Pancreas (tissue), 10 donors: ENCODE results near the gene PML. TPM values are rescaled to one million over a fixed set of nuclear protein-coding genes. Genes with fewer than 3 reads are reported as not detected.
"Not testable (repeated sequence)": the region's sequence is repeated elsewhere in the genome, so short reads cannot be mapped to it uniquely, and the experiment has no call there.

Experiments
- ATAC-seq, 4 donors: fragments of 200-7000 bp; cut with Tn5 transposase; one replicate each; pipeline versions ENCODE4 v1.8.0 to v1.9.1; 2020; ENCODE audit warnings: mild to moderate bottlenecking in 4 of 4, moderate library complexity in 4 of 4
- DNase-seq, 6 donors: peaks; one replicate each; pipeline ENCODE4 v3.0.0-alpha.2; 2020
- FAIRE-seq: peaks from 2 replicates; lab custom pipeline; 2012; peaks lifted over from hg19 to GRCh38; lab: Jason Lieb, UNC
- H3K27ac ChIP-seq, 4 donors: fragments of 200-600 bp; sonication (generic); 1 replicate in 3 of 4; 2 replicates in 1 of 4; pipeline versions ENCODE4 v1.5.0 to v1.8.0; 2020
- H3K27me3 ChIP-seq, 4 donors: fragments of 200-600 bp; one replicate each; pipeline ENCODE4 v1.8.0; 2021
- H3K36me3 ChIP-seq, 3 donors: fragments of 200-600 bp; sonication (generic) in 1 of 3; one replicate each; pipeline versions ENCODE4 v1.5.0 to v1.8.0; 2020 to 2021
- H3K4me1 ChIP-seq, 3 donors: fragments of 200-600 bp; one replicate each; pipeline ENCODE4 v1.8.0; 2021
- H3K4me3 ChIP-seq, 4 donors: fragments of 200-600 bp; sonication (generic) in 2 of 4; one replicate each; pipeline versions ENCODE4 v1.5.0 to v1.8.0; 2020 to 2021
- H3K9me3 ChIP-seq, 4 donors: fragments of 200-600 bp; one replicate each; pipeline ENCODE4 v1.8.0; 2021
- CTCF ChIP-seq, 4 donors: fragments of 200-600 bp; sonication (generic) in 3 of 4; IDR thresholded peaks; one replicate each; pipeline versions ENCODE4 v1.5.0 to v1.8.0; 2021; ENCODE audit warnings: antibody characterized with exemption in 4 of 4
- WGBS, 2 donors: extraction: QIAGEN DNeasy Blood & Tissue Kit; methylation state at CpG; one replicate each; pipeline ENCODE4 v1.1.7; 2013; 5-methylcytosine and 5-hydroxymethylcytosine counted together
- intact Hi-C, 3 donors: fragments of 100-400 bp; cut with DNase I; formaldehyde crosslinking; loops; one replicate each; pipeline versions ENCODE4 v1.11.1 to v1.14.2; 2022
- polyA plus RNA-seq, 2 donors: library from polyadenylated mRNA; stranded (reverse); fragments of 200-250 nt; gene quantifications; one replicate each; pipeline ENCODE4 v1.2.3, GENCODE V29; 2013
- total RNA-seq, 6 donors: library from RNA; stranded (reverse); fragmentation: NEBNext Ultra II Directional in 4 of 6; extraction: Animal tissue kit (Norgen Biotek cat#: 25700) in 4 of 6; gene quantifications; one replicate each; pipeline versions ENCODE4 v1.2.1 to v1.2.4, GENCODE V29; 2021 to 2023
- donor health status: healthy with polysubstance abuse.
- donor health status: DM: no; HTN: no; CAD: no; lungs with moderate emphysema.
- donor health status: DM: no; HTN: no; CAD: no.
- donor health status: control.
- donor health status: control.
- donor health status: Bipolar disorder and iron deficiency.
- donor health status: DM: yes; HTN: yes; CAD: no.
- donor health status: DM: no; HTN: no; CAD: no.
- donor health status: DM: no; HTN: no; CAD: no.
- donor health status: DM: yes; HTN: yes; CAD: no.

Gene PML
- total and polyA plus RNA-seq, 8 donors: 10.6 to 31.7 (median 15.4) TPM

GRCh38 chr15:74072614-74073337 lies 78.3 kb downstream of the PML start:
- H3K27me3 ChIP-seq, H3K4me1 ChIP-seq, H3K9me3 ChIP-seq, intact Hi-C loops, H3K27ac ChIP-seq, H3K4me3 ChIP-seq, ATAC-seq, FAIRE-seq, H3K36me3 ChIP-seq: not testable (repeated sequence)
- peak; percentile 37 to 88 (median 76) for DNase-seq
- peak in 3 of 4 donors; percentile 12 to 31 (median 24) for TF ChIP-seq CTCF (IDR thresholded peaks at IDR 0.05)
- 25 to 36% methylated on average over 9 of the region's 16 CpGs for WGBS, 2 donors

GRCh38 chr15:74075781-74076180 lies 81.3 kb downstream of the PML start:
- intact Hi-C loops, H3K36me3 ChIP-seq, ATAC-seq, DNase-seq, H3K4me3 ChIP-seq, H3K27ac ChIP-seq, H3K4me1 ChIP-seq, FAIRE-seq, H3K27me3 ChIP-seq, H3K9me3 ChIP-seq: not testable (repeated sequence)
- 65 to 71% methylated on average over 9 of the region's 9 CpGs for WGBS, 2 donors

GRCh38 chr15:74082450-74082849 lies 87.9 kb downstream of the PML start, which contains the start of gene GOLGA6A:
TSS of gene GOLGA6A (minus strand) at chr15:74082550. CDS start at chr15:74082509, 41 bp downstream.
- H3K9me3 ChIP-seq, H3K36me3 ChIP-seq, H3K4me3 ChIP-seq, intact Hi-C loops, DNase-seq, ATAC-seq, H3K27ac ChIP-seq, H3K27me3 ChIP-seq, FAIRE-seq, H3K4me1 ChIP-seq: not testable (repeated sequence)
- no CpG with 5 or more reads among the region's 7 CpGs for WGBS, 2 donors

- H3K36me3 ChIP-seq, H3K4me3 ChIP-seq, H3K27me3 ChIP-seq, H3K4me1 ChIP-seq, FAIRE-seq, DNase-seq, ATAC-seq, H3K27ac ChIP-seq, H3K9me3 ChIP-seq, intact Hi-C loops: not testable (repeated sequence)
- WGBS, 2 donors: no CpG with 5 or more reads among the region's 2 CpGs
Observed at GRCh38 chr15:74094567-74094966, 100.1 kb downstream of the PML start.

GRCh38 chr15:74095610-74096009 lies 101.1 kb downstream of the PML start:
- FAIRE-seq, H3K9me3 ChIP-seq, H3K27me3 ChIP-seq, DNase-seq, H3K36me3 ChIP-seq, H3K4me3 ChIP-seq, H3K4me1 ChIP-seq, ATAC-seq, intact Hi-C loops, H3K27ac ChIP-seq: not testable (repeated sequence)
- 59 to 67% methylated on average over 5 to 8 of the region's 10 CpGs for WGBS, 2 donors

- ATAC-seq, DNase-seq, H3K4me1 ChIP-seq, H3K4me3 ChIP-seq, H3K27me3 ChIP-seq, H3K27ac ChIP-seq, FAIRE-seq, H3K36me3 ChIP-seq, intact Hi-C loops, H3K9me3 ChIP-seq: not testable (repeated sequence)
- no CpG with 5 or more reads among the region's 27 CpGs for WGBS, 2 donors
Observed at GRCh38 chr15:74096753-74097474, 102.4 kb downstream of the PML start.

Other genes with a start within 250 kb of the PML start
- 1 to 10 TPM in 4 of 6 donors, under 1 TPM in 2; 0.42 to 2.7 (median 1.6) TPM for gene INSYN1, start 241.4 kb upstream of the PML start, total RNA-seq
- gene INSYN1, start 241.4 kb upstream of the PML start, polyA plus RNA-seq: 10 to 100 TPM in 1 of 2 donors, 1 to 10 TPM in 1; 6.0 to 28.2 TPM
- gene TBC1D21, start 121.2 kb upstream of the PML start, total RNA-seq: not detected
- not detected for gene TBC1D21, start 121.2 kb upstream of the PML start, polyA plus RNA-seq
- 10 to 100 TPM in 1 of 6 donors, 1 to 10 TPM in 5; 2.2 to 14.9 (median 4.9) TPM for gene LOXL1, start 68.3 kb upstream of the PML start, total RNA-seq
- gene LOXL1, start 68.3 kb upstream of the PML start, polyA plus RNA-seq: 10 to 100 TPM; 11.5 to 14.8 TPM
- gene STOML1, start 2.4 kb upstream of the PML start, total RNA-seq: 10 to 100 TPM in 2 of 6 donors, 1 to 10 TPM in 4; 5.2 to 12.3 (median 6.9) TPM
- gene STOML1, start 2.4 kb upstream of the PML start, polyA plus RNA-seq: 10 to 100 TPM; 13.1 to 13.2 TPM
- not detected for gene GOLGA6A, start 87.8 kb downstream of the PML start, total RNA-seq
- gene GOLGA6A, start 87.8 kb downstream of the PML start, polyA plus RNA-seq: not detected
- gene ISLR2, start 135.9 kb downstream of the PML start, total RNA-seq: under 1 TPM; 0.08 to 0.50 (median 0.16) TPM
- under 1 TPM; 0.23 to 0.31 TPM for gene ISLR2, start 135.9 kb downstream of the PML start, polyA plus RNA-seq
- 10 to 100 TPM in 1 of 6 donors, 1 to 10 TPM in 5; 1.5 to 29.4 (median 3.2) TPM for gene ISLR, start 179.0 kb downstream of the PML start, total RNA-seq
- gene ISLR, start 179.0 kb downstream of the PML start, polyA plus RNA-seq: 1 to 10 TPM; 3.1 to 3.6 TPM
- 1 to 10 TPM in 2 of 6 donors, under 1 TPM in 2, not detected in 2; 0.06 to 1.7 (median 0.89) TPM for gene STRA6, start 208.1 kb downstream of the PML start, total RNA-seq
- under 1 TPM; 0.19 to 0.42 TPM for gene STRA6, start 208.1 kb downstream of the PML start, polyA plus RNA-seq
- not detected for gene CCDC33, start 241.6 kb downstream of the PML start, total RNA-seq
- not detected for gene CCDC33, start 241.6 kb downstream of the PML start, polyA plus RNA-seq